ENCODE results near the gene NAB2.

- TF ChIP-seq CTCF (IDR thresholded peaks at IDR 0.05) (no peak), POLR2A (IDR thresholded peaks at IDR 0.05) (no peak)
These were observed 51.1 kb downstream of the NAB2 start for GRCh38 chr12:57139796-57140649.

All from thyroid gland (tissue), 4 donors.